ENCODE measurements around the gene FBLN1.

GRCh38 chr22:45584621-45585436 is 82.1 kb downstream of the FBLN1 start:
- TF ChIP-seq POLR2AphosphoS5 (IDR thresholded peaks at IDR 0.05), result no peak
- TF ChIP-seq, protein P1, sequence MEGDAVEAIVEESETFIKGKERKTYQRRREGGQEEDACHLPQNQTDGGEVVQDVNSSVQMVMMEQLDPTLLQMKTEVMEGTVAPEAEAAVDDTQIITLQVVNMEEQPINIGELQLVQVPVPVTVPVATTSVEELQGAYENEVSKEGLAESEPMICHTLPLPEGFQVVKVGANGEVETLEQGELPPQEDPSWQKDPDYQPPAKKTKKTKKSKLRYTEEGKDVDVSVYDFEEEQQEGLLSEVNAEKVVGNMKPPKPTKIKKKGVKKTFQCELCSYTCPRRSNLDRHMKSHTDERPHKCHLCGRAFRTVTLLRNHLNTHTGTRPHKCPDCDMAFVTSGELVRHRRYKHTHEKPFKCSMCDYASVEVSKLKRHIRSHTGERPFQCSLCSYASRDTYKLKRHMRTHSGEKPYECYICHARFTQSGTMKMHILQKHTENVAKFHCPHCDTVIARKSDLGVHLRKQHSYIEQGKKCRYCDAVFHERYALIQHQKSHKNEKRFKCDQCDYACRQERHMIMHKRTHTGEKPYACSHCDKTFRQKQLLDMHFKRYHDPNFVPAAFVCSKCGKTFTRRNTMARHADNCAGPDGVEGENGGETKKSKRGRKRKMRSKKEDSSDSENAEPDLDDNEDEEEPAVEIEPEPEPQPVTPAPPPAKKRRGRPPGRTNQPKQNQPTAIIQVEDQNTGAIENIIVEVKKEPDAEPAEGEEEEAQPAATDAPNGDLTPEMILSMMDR (IDR thresholded peaks at IDR 0.05), result no peak
- TF ChIP-seq POLR2A (IDR thresholded peaks at IDR 0.05), result no peak

Data from stomach (tissue), 4 donors.